Subcutaneous abdominal adipose tissue (tissue), 5 donors: ENCODE data around the gene HHIPL2.
A peak's percentile ranks its signal among the peaks of the same experiment; 100 is the strongest.

Source experiments
- H3K27ac ChIP-seq: one replicate; pipeline ENCODE4 v1.7.0; 2013; ENCODE audit warnings: low read depth, mild to moderate bottlenecking, inconsistent platforms, low read length, moderate library complexity
- H3K27me3 ChIP-seq, 5 donors: one replicate each; pipeline ENCODE4 v1.7.0; 2013; ENCODE audit warnings: low read length in 5 of 5, inconsistent platforms in 1 of 5; ENCODE audit not compliant: control insufficient read depth in 5 of 5, insufficient read depth in 4 of 5
- H3K36me3 ChIP-seq, 5 donors: one replicate each; pipeline ENCODE4 v1.7.0; 2013; ENCODE audit warnings: low read length in 5 of 5; ENCODE audit not compliant: control insufficient read depth in 5 of 5, insufficient read depth in 5 of 5
- H3K4me1 ChIP-seq, 5 donors: one replicate each; pipeline ENCODE4 v1.7.0; 2013; ENCODE audit warnings: low read length in 5 of 5, mild to moderate bottlenecking in 3 of 5, moderate library complexity in 1 of 5; ENCODE audit not compliant: control insufficient read depth in 5 of 5, insufficient read depth in 5 of 5
- H3K4me3 ChIP-seq, 5 donors: one replicate each; pipeline ENCODE4 v1.7.0; 2013; ENCODE audit warnings: low read length in 5 of 5, low read depth in 1 of 5
- H3K9ac ChIP-seq, 5 donors: one replicate each; pipeline ENCODE4 v1.7.0; 2013; ENCODE audit warnings: low read length in 5 of 5, mild to moderate bottlenecking in 4 of 5, moderate library complexity in 3 of 5
- H3K9me3 ChIP-seq, 5 donors: one replicate each; pipeline ENCODE4 v1.7.0; 2013; ENCODE audit warnings: low read length in 5 of 5; ENCODE audit not compliant: control insufficient read depth in 5 of 5
- donor health status: healthy.
- donor health status: healthy.
- donor health status: healthy.
- donor health status: healthy.
- donor health status: healthy.

Gene HHIPL2

DNA sequence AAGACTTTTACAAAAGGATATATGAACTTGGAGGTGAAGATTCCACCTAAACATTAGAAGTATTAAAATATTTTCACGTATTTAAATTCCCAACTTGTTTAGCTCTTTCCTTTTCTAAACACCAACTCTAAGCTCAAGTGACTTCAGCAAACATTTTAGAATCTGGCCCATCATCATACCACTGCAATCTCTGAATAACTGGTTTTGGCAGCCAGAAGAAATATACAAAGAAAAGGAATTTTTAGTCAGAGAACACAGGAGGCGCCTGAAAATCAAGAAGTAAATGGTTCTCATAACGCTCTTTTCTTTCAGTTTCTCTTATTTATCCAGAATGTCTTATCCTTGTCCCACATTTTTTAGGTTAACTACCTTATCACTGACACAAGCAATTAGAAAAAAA lies 31.4 kb upstream of the HHIPL2 start:
- no peaks in the 10 kb centered on the region for H3K27me3 ChIP-seq
- H3K4me1 ChIP-seq = peaks cover 0 to 11% (median 4%) of the 10 kb centered on the region in 5 donors
- H3K27ac ChIP-seq = no peak overlapping the region
- H3K36me3 ChIP-seq = peaks cover 5 to 30% (median 27%) of the 10 kb centered on the region in 5 donors
- no peak overlapping the region for H3K9ac ChIP-seq
- no peaks in the 10 kb centered on the region for H3K9me3 ChIP-seq
- no peak overlapping the region for H3K4me3 ChIP-seq

DNA sequence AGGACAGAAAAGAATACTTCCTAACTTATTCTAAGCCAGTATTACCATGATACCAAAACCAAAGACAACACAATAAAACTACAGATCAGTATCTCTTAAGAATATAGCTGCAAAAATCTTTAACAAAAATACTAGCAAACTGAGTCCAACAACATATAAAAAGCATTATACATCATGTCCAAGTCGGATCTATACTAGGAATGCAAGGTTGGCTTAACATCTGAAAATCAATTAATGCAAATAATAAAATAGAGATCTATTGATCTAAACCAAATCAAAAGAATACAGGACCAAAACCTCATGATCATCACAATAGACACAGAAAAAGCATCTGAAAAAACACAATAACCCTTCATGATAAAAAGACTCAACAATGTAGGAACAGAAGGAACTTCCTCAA lies 22.9 kb upstream of the HHIPL2 start:
- Histone ChIP-seq H3K27ac (no peak overlapping the region), H3K36me3 (peaks cover 11 to 42% (median 33%) of the 10 kb centered on the region in 5 donors), H3K4me3 (no peak overlapping the region), H3K9me3 (no peaks in the 10 kb centered on the region), H3K27me3 (no peaks in the 10 kb centered on the region), H3K4me1 (no peaks in the 10 kb centered on the region), H3K9ac (no peak overlapping the region)

DNA sequence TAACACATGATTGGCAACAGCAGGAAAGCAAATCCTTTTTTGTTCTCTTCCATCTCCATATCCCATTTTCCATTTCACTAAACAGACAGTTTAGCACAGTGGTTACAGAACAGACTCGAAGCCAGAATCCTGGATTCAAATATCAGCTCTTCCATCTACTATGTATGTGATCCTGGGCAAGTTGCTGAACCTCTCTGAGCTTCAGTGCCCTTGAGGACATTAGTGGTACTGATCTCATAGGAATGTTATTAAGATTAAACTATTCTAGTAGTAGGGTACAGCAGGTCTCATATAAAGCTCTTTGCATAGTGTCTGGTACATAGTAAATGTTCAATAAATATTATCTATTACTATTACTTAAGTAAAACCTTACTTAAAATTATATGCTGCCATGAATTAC lies 13.8 kb upstream of the HHIPL2 start:
- H3K27ac ChIP-seq = no peak overlapping the region
- no peaks in the 10 kb centered on the region for H3K9me3 ChIP-seq
- no peaks in the 10 kb centered on the region for H3K27me3 ChIP-seq
- H3K4me3 ChIP-seq = no peak overlapping the region
- H3K4me1 ChIP-seq = no peaks in the 10 kb centered on the region
- H3K9ac ChIP-seq = no peak overlapping the region
- H3K36me3 ChIP-seq = peaks cover 31 to 53% (median 37%) of the 10 kb centered on the region in 5 donors

DNA sequence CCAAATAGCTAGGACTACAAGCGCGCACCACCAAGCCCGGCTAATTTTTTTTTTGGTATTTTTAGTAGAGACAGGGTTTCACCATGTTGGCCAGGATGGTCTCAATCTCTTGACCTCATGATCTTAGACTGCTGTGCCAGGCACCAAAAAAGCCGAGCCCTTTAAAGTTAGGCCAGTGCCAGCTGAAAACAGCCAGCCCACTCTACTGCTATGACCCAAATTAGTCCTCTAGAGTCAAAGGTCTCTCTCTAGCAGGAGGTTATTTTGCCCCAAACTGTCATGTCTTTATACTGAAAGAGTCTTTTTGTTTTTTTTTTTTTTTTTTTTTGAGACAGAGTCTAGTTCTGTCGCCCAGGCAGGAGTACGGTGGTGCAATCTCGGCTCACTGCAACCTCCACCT lies 9.7 kb upstream of the HHIPL2 start:
- H3K4me1 ChIP-seq = peaks cover 0 to 4% (median 0%) of the 10 kb centered on the region in 5 donors
- peaks cover 36 to 41% (median 39%) of the 10 kb centered on the region in 5 donors for H3K36me3 ChIP-seq
- no peaks in the 10 kb centered on the region for H3K27me3 ChIP-seq
- H3K4me3 ChIP-seq = no peak overlapping the region
- H3K9me3 ChIP-seq = no peaks in the 10 kb centered on the region
- no peak overlapping the region for H3K9ac ChIP-seq
- no peak overlapping the region for H3K27ac ChIP-seq

DNA sequence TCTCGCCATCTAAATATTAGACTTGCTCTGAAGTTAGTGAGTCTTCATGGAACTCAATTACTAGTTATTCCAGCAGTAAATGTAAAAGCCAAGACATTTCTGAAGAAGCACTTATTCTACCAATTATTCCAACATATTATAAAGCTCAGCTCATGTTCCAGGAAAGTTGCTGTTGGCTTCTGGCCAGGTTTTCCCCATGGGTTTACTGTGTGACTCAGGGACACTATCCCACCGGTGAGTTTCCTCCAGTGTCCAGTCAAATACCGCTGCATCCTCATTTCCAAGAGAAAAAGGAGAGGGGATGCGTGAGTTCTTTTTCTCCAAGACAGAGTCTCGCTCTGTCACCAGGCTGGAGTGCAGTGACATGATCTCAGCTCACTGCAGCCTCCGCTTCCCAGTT lies 9.2 kb upstream of the HHIPL2 start:
- H3K27ac ChIP-seq = no peak overlapping the region
- peaks cover 0 to 5% (median 0%) of the 10 kb centered on the region in 5 donors for H3K4me1 ChIP-seq
- no peaks in the 10 kb centered on the region for H3K9me3 ChIP-seq
- no peak overlapping the region for H3K9ac ChIP-seq
- no peak overlapping the region for H3K4me3 ChIP-seq
- H3K27me3 ChIP-seq = no peaks in the 10 kb centered on the region
- peaks cover 32 to 41% (median 37%) of the 10 kb centered on the region in 5 donors for H3K36me3 ChIP-seq

DNA sequence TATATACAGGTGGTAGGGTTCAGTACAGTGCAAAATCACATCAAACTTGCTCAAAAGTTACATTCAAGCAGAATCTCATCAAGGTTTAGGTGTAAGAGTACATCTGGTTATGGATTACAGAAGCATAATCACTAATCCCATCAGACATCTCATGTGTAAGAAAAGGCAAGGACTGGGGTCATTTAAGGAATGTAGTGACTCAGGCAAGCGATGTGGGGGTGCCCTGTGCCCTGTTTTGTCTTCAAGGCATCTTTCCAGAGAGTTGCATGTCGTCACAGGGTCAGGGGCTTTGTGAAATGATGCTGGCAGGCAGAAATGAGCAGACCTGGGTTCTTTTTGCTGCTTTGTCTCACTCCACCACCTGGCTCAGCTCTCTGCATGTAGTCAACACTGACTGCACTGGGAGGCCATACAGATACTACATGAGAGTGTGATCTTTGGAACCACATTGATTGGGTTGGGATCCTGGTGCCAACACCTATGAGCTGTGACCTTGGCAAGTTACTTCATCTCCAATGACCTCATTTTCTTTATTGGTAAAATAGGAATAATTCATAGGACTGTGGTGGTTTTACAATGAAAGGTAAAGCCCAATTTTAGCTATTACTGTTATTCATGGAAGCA lies 8.2 kb upstream of the HHIPL2 start:
- Histone ChIP-seq H3K27ac (no peak overlapping the region), H3K9ac (no peak overlapping the region), H3K4me3 (no peak overlapping the region), H3K27me3 (no peaks in the 10 kb centered on the region), H3K4me1 (peaks cover 0 to 5% (median 0%) of the 10 kb centered on the region in 5 donors), H3K36me3 (peaks cover 27 to 34% (median 32%) of the 10 kb centered on the region in 5 donors), H3K9me3 (no peaks in the 10 kb centered on the region)

DNA sequence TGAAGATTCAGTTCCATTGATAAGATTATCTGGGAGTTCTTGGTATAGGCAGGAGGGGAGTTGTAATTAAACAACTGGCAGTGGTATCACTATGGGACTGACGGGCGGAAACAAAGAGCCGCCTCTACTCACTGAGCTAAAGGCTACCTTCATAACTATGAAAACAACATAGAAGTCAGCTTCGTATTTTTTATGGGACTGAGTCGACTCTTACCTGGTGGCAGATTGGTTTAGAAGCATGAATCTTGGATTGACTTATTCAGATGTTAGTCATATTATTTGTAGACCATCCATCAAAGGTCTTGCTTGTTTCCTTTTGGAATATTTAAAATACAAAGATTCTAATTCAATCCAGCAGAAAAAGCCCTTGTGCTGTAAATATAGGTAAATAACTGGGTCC lies 6.3 kb upstream of the HHIPL2 start:
- H3K9me3 ChIP-seq = no peaks in the 10 kb centered on the region
- H3K27ac ChIP-seq = no peak overlapping the region
- no peak overlapping the region for H3K4me3 ChIP-seq
- no peak overlapping the region for H3K9ac ChIP-seq
- peaks cover 9 to 22% (median 18%) of the 10 kb centered on the region in 5 donors for H3K36me3 ChIP-seq
- H3K4me1 ChIP-seq = peaks cover 0 to 5% (median 0%) of the 10 kb centered on the region in 5 donors
- H3K27me3 ChIP-seq = no peaks in the 10 kb centered on the region

DNA sequence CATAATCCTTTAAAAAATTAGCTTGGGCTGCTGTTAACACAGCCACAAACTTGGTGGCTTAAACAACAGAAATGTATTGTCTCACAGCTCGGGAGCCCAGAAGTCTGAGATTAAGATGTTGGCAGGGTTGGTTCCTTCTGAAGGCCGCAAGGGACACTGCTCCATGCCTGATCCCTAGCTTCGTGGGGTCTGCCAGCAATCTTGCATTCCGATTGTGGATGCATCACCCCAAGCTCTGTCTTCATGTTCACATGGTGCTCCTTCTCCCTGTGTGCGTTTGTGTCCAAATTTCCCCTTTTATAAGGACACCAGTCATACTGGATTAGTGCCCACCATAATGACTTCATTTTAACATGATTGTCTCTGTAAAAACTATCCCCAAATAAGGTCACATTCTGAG lies 5.0 kb upstream of the HHIPL2 start:
- Histone ChIP-seq H3K36me3 (peaks cover 6 to 19% (median 17%) of the 10 kb centered on the region in 5 donors), H3K4me3 (no peak overlapping the region), H3K9me3 (no peaks in the 10 kb centered on the region), H3K27ac (no peak overlapping the region), H3K4me1 (peaks cover 0 to 5% (median 0%) of the 10 kb centered on the region in 5 donors), H3K27me3 (no peaks in the 10 kb centered on the region), H3K9ac (peak overlapping the region in 1 of 5 donors; percentile 16)

DNA sequence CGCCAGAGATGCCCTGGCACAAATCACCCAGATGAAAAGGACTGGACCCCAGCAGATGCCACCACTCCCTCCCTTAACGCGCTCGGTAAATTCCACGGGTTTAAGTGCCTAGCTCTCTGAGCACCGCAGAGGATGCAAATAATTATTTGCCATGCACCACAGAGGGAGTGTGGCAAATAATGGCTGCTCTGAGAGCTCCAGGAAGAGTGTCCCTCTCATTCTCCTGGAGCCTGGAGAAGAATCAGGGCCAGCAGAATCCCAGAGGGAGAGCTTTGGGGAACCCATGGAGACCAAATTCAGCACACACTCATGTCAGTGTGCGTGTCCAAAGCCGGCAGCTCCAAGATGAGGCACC lies 667 bp downstream of the HHIPL2 start:
- H3K27me3 ChIP-seq = peaks cover 3 to 18% (median 12%) of the 10 kb centered on the region in 5 donors
- no peak overlapping the region for H3K4me3 ChIP-seq
- no peak overlapping the region for H3K9ac ChIP-seq
- H3K4me1 ChIP-seq = no peaks in the 10 kb centered on the region
- no peaks in the 10 kb centered on the region for H3K36me3 ChIP-seq
- H3K27ac ChIP-seq = no peak overlapping the region
- H3K9me3 ChIP-seq = no peaks in the 10 kb centered on the region

DNA sequence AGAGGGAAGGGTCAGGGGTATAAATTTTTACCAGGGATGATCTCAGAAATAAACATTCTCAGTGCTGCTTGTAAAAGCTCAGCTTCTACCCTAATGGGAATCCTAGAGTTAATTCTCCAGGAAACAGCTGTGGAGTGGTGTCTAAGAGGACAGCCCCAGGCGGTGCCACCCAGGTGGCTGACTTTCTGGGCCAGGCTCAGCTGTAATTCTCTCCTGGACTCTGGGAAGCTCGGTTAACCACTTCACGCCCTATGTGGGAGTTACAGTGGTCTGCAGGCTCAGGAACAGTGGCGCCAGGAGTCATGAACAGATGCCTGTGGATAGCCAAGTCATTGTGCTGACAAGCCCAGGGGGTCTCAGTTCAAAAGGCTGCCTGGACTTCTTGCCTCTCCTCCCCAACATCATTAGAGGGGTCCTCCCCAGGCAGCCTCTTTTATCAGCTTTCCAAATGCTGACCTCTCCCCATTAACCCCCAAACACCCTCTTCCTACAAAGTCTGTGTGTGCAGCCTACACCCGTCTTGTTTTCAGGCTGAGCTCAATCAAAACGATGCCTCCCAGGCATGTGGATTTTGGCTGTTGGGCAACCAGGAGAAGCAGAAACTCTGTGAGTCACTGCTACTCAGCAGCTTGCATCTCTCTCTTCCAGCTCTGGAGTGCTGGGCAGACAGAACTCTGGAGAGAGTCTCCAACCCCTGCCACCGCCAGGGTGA lies 1.2 kb downstream of the HHIPL2 start:
- Histone ChIP-seq H3K36me3 (no peaks in the 10 kb centered on the region), H3K4me3 (no peak overlapping the region), H3K27me3 (peaks cover 3 to 18% (median 12%) of the 10 kb centered on the region in 5 donors), H3K9me3 (no peaks in the 10 kb centered on the region), H3K9ac (no peak overlapping the region), H3K27ac (no peak overlapping the region), H3K4me1 (no peaks in the 10 kb centered on the region)
